T-helper 1 cell (primary cell): ENCODE results near the gene MEGF9.
"Not testable (repeated sequence)": the region's sequence is repeated elsewhere in the genome, so short reads cannot be mapped to it uniquely, and the experiment has no call there.

Source experiments
- DNase-seq, 5 donors: peaks; one replicate each; pipeline ENCODE4 v3.0.0-alpha.2; 2012 to 2020
- total RNA-seq, 4 donors: gene quantifications; one replicate each; lab custom pipeline; 2026; lab: John Stamatoyannopoulos, UW

MEGF9 gene
- 29.4 to 39.9 (median 30.5) reads per million in 4 donors for total RNA-seq

DNA sequence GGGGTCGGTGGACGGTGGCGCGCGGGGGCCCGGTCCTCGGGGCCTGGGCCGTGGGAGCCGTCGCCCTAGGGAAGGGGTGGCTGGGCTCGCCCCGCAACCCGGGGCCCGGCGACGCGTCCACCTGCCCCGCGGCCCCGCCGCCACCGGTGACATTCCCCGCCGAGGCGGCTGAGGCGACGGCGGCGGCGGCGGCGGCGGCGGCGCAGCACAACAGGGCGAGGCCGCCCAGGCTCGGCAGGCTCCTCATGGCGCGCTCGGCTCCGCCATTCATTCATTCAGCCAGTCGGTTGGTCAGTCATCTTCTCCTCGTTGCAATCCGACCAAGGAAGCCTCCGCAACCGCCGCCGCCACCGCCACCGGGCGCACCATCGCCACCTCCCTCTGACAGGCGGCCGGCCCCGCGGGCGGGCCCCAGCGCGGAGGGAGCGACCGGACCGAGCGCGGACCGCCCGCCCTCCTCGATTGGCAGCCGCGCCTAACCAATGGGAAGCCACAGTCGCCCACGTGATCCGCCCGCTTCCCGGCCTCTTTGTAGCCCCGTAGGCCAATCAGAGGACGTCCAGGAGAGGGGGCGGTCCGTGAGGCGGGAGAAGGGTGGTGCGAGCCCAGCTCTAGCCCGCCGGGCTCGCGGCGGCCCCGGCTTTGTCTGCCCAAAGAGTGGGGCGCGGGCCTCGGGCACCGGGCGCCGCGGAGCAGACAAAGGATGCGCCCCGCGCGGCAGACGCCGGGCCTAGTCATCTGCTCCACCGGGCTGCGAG, at the start of gene MEGF9:
MEGF9 (minus strand) TSS at position 383 of the 758 bp plus-strand sequence; CDS start at position 271, 112 bp downstream.
- DNase-seq, result peak; percentile 91 to 96 (median 95)

DNA sequence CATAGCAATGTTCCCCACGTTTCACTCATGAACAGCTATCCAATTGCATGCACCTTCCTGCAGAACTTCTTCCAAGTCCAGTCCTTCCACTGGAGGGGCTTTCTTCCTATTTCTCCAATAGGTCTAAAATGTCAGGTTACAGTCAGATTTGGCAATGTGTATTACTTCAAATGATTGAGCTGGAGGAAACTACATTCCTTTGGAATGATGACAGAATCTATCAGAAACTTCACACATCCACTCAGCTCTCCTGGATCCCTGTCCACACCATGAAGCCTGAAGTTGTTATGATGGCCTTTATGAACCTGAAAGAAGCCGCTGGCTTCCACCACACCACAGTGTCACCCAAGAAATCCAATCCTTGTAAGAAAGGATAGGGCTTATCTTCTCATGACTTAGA, 46.7 kb upstream of the MEGF9 start:
- DNase-seq, result no peak

DNA sequence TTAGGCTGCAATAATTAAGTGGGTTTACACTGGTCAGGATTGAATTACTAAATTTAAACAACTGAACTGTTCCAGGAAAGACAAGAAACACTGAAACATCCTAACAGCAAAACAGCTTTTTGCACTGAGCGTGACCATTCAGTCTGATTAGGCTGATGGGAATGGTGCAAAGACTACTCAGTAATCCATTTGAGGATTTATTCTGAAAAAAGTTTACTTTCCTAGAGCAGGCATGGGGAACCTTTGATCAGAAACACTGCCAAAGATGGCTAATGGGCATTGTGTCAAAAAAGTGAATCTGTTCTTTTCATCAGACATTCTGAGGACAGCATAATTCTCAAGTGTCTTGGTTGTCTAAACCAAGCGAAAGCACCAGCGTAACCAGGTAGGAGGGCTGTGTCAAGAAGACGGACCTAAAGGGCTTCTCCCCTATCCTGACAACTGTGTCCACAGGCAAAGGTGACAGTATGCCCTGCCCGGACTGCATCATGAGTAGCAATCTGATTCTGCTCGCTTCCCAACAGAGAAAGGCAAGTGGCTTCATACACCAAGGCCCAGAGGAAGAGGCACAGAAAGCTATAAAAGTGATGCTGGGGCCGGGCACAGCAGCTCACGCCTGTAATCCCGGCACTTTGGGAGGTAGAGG, 45.6 kb upstream of the MEGF9 start:
- DNase-seq, result no peak

DNA sequence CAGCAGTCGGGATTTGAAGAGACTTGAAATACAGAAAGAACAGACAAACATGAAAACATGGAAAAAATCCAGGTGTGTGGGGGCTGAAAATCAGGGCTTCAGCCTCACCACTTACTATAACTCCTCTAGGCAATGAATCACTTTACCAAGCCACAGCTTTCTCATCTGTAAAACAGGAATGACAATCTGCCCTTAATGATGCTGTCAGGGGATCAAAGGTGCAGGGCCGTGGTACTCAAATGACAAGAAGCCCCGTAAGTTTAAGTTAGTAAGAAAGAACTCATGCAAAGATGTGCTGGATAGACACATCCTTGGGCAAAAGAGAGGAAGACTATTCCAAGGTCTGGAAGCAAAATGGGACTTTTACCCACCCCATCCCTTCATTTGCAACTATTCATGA, 44.3 kb upstream of the MEGF9 start:
- DNase-seq, result no peak

DNA sequence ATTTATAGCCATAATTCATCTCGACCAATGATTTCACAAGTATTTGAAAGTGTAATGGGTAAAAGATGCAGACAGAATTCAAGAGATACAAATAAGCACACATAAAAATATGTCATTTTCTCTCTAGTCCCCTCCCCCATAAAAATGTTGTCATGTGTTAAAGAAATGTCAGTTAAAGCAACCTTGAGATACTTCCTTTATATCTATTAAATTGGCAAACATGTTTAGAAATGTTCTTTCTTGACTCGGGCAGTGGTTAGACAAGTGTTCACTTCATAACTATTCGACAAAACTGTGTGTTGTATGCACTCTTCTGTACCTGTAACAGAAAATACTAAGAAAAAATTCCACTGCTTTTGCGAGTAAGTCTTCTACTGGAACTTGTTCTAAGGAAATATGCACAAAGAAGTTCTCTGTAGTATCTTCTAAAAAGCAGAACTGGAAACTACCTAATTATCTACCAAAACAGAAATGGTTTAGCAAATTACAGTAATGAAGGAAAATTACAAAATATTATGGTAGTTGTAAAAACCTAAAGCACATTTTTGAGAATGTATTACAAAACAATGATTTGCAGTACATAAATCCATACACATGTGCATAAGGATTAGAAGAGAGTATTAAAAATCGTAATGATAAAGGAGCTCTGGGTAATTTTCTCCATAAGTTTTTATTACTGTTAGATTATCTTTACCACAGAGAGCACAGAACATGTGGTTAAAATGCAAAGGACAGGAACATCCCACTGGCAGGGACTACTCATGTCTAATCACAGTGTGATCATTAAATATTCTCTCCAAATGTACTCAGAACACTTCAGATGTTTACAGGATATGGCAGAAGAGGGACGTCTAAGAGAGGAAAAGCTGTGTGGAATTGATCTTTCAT, 43.0 kb upstream of the MEGF9 start:
- DNase-seq, result no peak

DNA sequence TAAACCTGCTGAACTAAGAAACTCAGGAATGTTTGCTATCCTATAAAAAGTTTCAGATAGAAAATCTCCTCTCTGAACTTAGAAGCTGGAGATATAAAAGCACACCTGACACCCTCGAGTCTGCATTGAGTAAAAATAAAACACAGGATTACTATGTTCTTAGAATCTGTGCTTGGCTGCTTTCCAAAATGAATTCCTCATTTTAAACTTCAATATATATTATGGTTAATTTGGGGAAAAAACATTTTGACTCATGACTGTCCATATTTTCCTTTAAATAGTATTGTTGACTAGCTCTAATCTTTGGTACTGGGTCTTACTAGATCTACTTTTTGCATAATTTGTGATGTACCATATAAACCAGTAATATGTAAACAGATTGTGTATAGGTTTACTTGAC, 42.3 kb upstream of the MEGF9 start:
- no peak for DNase-seq

DNA sequence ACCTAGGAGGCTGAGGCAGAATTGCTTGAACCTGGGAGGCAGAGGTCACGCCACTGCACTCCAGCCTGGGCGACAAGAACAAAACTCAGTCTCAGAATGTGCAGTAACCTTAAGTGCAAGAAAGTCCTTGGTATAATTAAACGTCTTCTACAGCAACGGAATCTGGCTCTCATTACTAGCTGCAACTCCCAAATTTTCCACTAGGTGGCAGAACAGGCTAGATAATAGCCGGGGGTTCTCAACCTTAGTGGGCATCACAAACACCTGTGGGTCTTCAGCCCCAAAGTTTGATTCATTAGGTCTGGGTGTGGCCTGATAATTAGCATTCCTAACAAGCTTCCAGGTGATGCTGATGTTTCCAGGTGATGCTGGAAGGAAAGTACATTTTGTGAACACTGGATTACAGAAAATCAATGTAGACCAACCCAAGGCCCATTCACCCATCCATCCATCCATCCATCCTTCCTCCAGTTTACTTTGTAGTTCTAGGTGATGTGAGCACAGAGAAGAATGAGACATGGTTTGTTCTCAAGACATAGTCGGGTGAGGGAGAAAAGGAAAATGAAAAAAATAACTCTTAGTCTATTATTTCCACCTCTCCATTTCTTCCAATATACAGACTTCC, 41.7 kb upstream of the MEGF9 start:
- DNase-seq, result peak in 4 of 5 donors; percentile 33 to 69 (median 56)

DNA sequence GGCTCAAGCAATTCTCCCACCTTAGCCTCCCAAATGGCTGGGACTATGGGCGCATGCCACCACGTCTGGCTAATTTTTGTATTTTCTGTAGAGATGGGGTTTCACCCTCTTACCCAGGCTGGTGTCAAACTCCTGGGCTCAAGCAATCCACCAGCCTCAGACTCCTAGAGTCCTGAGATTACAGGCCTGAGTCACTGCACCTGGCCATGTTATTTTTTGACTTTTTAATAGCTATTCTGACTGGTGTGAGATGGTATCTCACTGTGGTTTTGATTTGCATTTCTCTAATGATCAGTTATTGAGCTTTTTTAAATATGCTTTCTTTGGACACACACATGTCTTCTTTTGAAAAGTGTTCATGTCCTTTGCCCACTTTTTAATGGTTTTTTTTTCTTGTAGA, 40.8 kb upstream of the MEGF9 start:
- DNase-seq, result no peak

DNA sequence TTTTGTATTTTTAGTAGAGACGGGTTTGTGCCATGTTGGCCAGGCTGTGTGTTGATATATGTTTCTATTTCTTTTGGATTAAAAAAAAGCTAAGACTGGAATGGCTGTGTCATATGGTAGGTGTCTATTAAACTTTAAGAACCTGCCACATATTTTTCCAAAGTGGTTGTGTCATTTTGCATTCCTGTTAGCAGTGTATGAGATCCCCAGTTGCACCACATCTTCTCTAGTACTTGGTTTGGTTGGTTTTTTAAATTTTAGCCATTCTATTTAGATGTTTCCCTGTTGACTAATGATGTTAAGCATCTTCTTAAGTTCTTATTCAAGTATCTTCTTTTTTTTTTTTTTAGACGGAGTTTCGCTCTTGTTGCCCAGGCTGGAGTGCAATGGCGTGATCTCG, 36.2 kb upstream of the MEGF9 start:
- no peak for DNase-seq

DNA sequence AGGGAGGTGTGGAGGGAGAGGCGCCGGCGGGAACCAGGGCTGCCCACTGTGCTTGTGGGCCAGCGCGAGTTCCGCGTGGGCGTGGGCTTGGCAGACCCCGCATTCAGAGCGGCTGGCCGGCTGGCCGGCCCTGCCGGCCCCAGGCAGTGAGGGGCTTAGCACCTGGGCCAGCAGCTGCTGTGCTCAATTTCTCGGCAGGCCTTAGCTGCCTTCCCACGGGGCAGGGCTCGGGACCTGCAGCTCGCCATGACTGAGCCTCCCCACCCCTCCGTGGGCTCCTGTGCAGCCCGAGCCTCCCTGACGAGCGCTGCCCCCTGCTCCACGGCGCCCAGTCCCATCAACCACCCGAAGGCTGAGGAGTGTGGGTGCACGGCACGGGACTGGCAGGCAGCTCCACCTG, 32.1 kb upstream of the MEGF9 start:
- DNase-seq, result not testable (repeated sequence)

DNA sequence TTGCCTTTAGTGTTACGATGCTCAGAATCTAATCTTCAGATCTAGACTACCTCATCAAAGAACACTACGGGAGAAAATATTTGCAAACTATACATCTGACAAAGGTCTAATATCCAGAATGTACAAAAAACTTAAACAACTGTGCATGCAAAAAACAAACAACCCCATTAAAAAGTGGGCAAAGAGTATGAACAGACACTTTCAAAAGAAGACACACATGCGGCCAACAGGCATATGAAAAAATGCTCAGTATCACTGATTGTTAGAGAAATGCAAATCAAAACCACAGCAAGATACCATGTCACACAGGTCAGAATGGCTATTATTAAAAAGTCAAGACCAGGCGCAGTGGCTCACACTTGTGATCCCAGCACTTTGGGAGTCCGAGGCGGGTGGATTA, 31.0 kb upstream of the MEGF9 start:
- DNase-seq, result no peak

DNA sequence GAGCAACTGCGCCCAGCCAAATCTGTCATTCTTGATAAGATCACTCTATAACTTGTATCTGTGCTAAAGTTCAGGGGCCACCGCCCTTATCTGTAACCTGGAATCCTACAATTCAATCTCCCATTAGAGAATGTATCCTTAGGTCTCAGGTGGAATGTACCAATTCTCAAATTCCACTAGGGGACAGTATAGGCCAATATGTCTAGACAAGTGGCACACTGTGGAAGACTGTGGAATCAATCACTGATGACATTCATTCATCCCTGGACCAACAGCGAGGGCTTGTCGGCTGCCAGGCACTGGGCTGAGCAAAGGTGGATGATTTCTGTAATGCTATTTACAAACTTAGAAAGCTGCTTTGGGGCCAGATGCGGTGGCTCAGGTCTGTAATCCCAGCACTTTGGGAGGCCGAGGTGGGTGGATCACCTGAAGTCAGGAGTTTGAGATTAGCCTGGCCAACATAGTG, 28.7 kb upstream of the MEGF9 start:
- peak in 1 of 5 donors; percentile 40 for DNase-seq

DNA sequence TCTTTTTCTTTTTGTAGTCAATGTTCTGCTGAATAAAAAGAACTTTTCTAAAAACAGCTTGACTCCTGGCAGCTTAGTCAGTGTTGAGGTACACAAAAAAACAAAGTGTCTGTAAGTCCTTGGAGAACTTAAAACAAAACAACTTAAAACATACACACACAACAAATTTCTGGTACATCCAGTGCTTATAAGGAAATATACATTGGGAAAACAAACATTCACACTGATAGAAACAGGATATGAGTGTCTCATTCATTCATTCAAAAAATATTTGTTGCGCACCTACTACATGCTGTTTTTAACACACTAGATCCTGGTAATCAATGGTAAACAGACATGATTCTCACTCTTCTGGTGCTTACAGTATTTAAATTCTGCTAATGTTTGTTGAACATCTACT, 27.4 kb upstream of the MEGF9 start:
- DNase-seq, result no peak

DNA sequence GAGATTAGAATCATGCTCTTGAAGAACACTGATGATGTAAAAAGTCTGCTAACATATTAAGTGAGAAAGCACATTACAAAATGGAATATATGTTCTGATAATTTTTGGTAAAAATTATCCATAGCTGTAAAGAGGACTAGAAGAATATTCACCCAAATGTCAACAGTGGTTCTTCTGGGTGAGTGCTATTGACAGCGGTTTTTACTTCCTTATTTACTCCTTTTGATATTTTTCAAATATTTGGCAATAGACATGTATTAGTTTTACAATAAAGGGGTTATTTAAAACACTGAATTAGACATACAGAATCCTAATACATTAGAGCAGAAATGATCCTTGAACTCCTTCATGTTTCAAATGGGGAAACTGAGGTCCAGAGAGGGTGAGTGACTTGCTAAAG, 26.9 kb upstream of the MEGF9 start:
- DNase-seq, result no peak

DNA sequence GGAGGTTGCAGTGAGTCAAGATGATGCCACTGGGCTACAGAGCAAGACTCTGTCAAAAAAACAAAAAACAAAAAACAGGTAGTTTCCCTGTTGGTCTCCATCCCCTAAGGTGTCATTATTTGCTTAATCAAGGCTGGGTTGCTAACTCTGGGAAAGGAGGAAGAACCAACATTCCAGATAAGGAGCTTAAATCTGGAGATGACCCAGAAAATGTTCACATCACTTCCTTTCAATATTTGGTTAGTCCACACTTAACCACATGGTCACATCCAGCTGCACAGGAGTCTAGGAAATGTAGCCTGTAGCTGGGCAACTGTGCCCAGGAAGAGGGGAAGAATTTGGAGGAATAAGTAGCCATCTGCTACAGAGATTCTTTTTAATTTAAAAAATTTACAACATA, 25.9 kb upstream of the MEGF9 start:
- DNase-seq, result no peak

DNA sequence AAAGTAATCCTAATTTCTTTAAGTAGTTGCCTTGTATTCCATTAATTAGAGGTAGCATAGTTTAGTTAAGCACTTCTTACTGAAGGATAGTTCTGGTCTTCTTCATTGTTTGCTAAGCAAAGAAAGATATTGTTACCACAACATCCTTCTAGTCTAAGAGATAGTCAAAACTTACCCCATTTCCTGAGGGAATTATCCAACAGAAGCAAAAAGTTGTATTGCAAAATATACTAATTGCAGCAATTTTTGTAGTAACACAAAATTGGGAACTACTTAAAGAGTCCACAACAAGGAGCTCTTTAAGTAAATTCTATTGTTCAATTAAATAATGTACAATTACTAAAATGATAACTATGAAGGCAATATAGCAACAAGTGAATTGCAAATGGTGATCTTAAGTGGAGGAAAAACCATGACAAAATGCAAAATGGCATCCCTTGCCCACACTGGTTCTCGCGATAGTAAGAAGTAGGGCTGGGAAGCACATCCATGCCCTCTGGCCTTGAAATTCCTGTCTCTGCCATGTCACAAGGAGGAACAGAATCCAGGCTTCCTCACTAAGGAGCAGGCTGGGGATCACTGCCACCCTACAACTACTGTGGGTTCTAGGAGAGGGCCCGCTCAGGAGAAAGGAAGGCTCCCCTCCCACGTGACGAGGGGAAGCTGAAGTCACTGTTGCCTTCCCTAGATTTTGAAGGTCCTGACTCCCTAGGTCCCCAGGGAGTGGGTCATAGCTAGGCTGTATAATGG, 23.3 kb upstream of the MEGF9 start:
- no peak for DNase-seq

DNA sequence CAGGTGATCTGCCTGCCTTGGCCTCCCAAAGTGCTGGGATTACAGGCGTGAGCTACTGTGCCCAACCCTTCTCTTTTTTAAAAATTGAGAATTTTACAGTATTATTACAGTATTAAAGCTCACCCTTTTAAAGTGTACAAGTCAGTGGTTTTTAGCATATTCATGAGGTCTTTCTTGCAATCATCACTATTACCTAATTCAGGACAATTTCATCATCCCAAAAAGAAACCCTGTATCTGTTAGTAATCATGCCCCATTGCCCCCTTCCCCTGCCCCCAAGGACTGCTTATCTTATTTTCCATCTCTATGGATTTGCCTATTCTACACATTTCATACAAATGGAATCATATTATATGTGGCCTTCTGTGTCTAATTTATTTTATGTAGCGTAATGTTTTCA, 22.6 kb upstream of the MEGF9 start:
- DNase-seq, result no peak

DNA sequence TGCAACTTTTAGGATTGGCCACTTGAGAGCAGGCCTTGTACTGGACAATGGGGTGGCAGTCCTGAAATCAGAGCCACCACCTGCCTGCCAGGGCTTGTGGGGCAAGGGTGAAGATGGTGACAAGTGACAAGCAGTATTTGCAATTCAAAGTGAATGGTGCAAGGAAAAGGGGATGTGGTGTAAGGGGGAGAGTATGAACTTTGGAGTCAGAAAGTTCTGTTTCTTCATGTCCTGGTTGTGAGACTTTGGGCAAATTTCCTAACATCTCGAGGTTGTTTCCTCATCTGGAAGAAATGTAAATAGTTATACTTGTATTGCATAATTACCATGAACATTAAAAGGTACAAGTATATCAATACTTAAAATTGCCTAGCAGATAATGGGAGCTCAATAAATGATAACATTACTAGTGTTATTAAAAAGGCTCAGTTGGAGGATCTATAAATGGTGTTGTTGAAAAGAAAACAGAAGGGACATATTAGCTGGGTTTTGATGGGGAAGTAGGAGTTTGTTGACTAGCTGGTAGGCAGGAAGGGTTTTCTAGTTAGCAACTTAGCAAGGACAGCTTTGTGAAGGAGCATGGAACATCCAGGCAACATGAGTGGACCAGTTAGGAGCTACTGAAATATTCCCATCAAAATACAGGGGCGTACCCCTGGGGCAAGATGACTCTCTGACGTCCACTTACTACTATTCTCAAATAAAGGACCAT, 21.3 kb upstream of the MEGF9 start:
- no peak for DNase-seq

DNA sequence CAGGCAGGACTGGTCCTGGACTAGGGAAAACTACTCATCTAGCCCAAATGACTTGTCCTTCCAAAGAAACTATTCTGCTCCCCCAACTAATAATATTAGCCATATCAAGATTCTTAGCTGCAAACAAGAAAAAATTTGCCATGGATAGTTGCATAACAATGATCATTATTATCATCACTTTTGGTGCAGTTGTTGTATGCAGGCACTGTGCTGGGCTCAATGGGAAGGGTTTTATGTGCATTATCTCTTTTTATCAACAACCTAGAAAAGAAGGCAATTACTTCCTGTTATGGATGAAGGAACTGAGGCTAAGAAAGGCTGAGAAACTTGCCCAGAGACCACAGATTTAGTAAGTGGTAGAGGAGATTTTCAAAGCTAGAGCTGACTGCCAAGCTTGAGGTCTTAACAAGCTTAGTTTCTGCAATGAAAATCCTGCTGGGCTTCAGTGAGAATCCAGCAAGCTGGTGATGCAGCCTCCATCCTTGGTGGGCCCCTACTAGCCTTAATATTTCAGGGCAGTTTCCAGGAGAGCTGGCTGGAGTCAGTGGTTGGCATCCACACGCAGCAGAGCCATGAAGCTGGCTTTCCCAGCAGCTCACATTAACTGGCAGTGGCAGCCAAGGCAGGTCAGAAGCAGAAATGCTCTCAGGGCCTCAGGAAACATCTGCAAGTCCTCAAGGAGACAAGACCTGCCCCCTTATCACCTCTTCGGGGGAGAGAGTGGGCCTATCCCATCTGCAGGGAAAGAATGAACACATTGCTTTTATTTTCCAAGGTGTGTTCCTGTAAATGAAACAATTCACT, 20.5 kb upstream of the MEGF9 start:
- DNase-seq, result no peak

DNA sequence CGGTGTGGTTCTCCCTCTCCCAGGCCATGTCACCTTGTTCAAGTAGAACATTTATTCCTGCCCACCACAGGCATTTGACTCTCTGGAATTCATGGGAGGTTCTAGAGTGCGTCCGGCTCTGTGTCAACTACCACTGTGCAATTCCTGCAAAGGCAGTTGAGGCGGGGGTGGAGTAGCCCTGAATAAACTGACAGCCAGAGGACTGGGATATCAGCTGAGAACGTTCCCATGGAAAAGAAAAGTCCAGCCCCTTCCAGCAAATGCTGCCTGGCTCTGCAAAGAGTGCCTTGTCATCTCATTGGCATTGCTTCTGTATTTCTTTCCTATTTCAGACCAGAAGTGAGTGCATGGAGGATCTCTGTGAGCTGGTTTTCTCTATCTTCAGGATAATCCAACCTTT, 18.9 kb upstream of the MEGF9 start:
- DNase-seq, result no peak
